Measurements from ENCODE around the gene PPP2R2B. TPM values are rescaled to one million over a fixed set of nuclear protein-coding genes. Genes with fewer than 3 reads are reported as not detected.

Gene PPP2R2B
- total RNA-seq, 1 experiment from 2014 or later, result 20.3 TPM

- no peaks in the 10 kb centered on the region for H3K27me3 Mint-ChIP-seq (ENCODE audit: low read depth)
- H3K4me3 Mint-ChIP-seq, result no peak overlapping the region
- no peak overlapping the region for H3K27ac Mint-ChIP-seq
- no peak for TF ChIP-seq ARID4B (CRISPR knock-in tag; IDR thresholded peaks at IDR 0.05; ENCODE audit: borderline replicate concordance)
- no peak for TF ChIP-seq RORB (CRISPR knock-in tag; IDR thresholded peaks at IDR 0.05)
- TF ChIP-seq TEAD4 (CRISPR knock-in tag; IDR thresholded peaks at IDR 0.05), result no peak
- TF ChIP-seq ZNF317 (CRISPR knock-in tag; IDR thresholded peaks at IDR 0.05; ENCODE audit: borderline replicate concordance, low read depth), result no peak
- TF ChIP-seq ESRRA (CRISPR knock-in tag; IDR thresholded peaks at IDR 0.05; ENCODE audit: borderline replicate concordance), result no peak
- no peak for TF ChIP-seq PRDM15 (CRISPR knock-in tag; IDR thresholded peaks at IDR 0.05)
- TF ChIP-seq CREM (CRISPR knock-in tag; IDR thresholded peaks at IDR 0.05), result no peak
- TF ChIP-seq E2F5 (CRISPR knock-in tag; IDR thresholded peaks at IDR 0.05), result no peak
- no peak for TF ChIP-seq ZNF423 (CRISPR knock-in tag; IDR thresholded peaks at IDR 0.05)
- no peak for TF ChIP-seq PRRX2 (CRISPR knock-in tag; IDR thresholded peaks at IDR 0.05)
- no peak for TF ChIP-seq FOXK1 (CRISPR knock-in tag; IDR thresholded peaks at IDR 0.05)
- no peak for TF ChIP-seq SOX15 (CRISPR knock-in tag; IDR thresholded peaks at IDR 0.05)
- TF ChIP-seq SMAD3 (CRISPR knock-in tag; IDR thresholded peaks at IDR 0.05; ENCODE audit: borderline replicate concordance), result no peak
- no peak for TF ChIP-seq GABPB1 (CRISPR knock-in tag; IDR thresholded peaks at IDR 0.05)
- no peak for TF ChIP-seq FOXJ3 (CRISPR knock-in tag; IDR thresholded peaks at IDR 0.05; ENCODE audit: borderline replicate concordance)
- ATAC-seq, result no peak
- ChIA-PET CTCF (no interaction called here), POLR2A (no interaction called here)
- DNase-seq (ENCODE audit: low spot score), result no peak
- peaks cover 32% of the 10 kb centered on the region for H3K4me1 Mint-ChIP-seq
- peaks cover 12% of the 10 kb centered on the region for H3K36me3 Mint-ChIP-seq
- H3K9me3 Mint-ChIP-seq, result peaks cover 21% of the 10 kb centered on the region
Observed at GRCh38 chr5:146751781-146752401, 126.7 kb downstream of the PPP2R2B start.

DNA sequence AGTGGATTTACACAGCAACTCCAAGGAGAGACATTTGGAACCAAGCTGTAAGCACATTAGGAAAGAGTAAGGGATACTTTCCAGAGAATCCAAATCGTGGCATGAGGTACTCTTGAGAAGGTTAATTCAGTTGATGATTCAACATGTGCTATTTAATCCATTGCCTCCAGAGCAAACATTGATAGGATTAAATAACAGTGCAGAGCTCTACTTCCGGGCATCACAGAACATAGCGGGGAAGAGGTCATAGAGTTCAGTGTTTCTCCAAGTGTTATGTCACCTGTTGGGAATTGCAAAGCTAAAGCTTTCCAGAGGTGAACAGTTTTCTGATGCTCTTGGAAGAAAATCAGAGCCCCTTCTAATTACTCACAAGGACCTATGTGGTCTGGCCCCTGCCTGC is 127.5 kb downstream of the PPP2R2B start:
- H3K9me3 Mint-ChIP-seq, result peaks cover 21% of the 10 kb centered on the region
- DNase-seq (ENCODE audit: low spot score), result no peak
- peaks cover 32% of the 10 kb centered on the region for H3K4me1 Mint-ChIP-seq
- H3K4me3 Mint-ChIP-seq, result no peak overlapping the region
- H3K27ac Mint-ChIP-seq, result no peak overlapping the region
- ChIA-PET POLR2A (no interaction called here), CTCF (interaction anchor here (0.6 kb wide), 1 partner anchor 161 kb away, joined by 4 read pairs; no protein-coding TSS in a partner anchor)
- H3K36me3 Mint-ChIP-seq, result peaks cover 12% of the 10 kb centered on the region
- no peaks in the 10 kb centered on the region for H3K27me3 Mint-ChIP-seq (ENCODE audit: low read depth)
- no peak for ATAC-seq
- no peak for TF ChIP-seq MYBL2 (CRISPR knock-in tag; IDR thresholded peaks at IDR 0.05)
- no peak for TF ChIP-seq GTF2I (CRISPR knock-in tag; conservative IDR thresholded peaks at IDR 0.05)
- no peak for TF ChIP-seq ZNF416 (CRISPR knock-in tag; IDR thresholded peaks at IDR 0.05)
- TF ChIP-seq SOX15 (CRISPR knock-in tag; IDR thresholded peaks at IDR 0.05), result no peak
- TF ChIP-seq TP53 (CRISPR knock-in tag; IDR thresholded peaks at IDR 0.05), result no peak
- TF ChIP-seq CREB1 (CRISPR knock-in tag; IDR thresholded peaks at IDR 0.05), result no peak
- no peak for TF ChIP-seq ZNF671 (CRISPR knock-in tag; IDR thresholded peaks at IDR 0.05)
- no peak for TF ChIP-seq EMX1 (CRISPR knock-in tag; IDR thresholded peaks at IDR 0.05)
- no peak for TF ChIP-seq GRHL2 (CRISPR knock-in tag; IDR thresholded peaks at IDR 0.05; ENCODE audit: insufficient replicate concordance, severe bottlenecking)
- no peak for TF ChIP-seq SP1 (CRISPR knock-in tag; conservative IDR thresholded peaks at IDR 0.05)
- TF ChIP-seq JAZF1 (CRISPR knock-in tag; IDR thresholded peaks at IDR 0.05), result no peak
- TF ChIP-seq FOXJ3 (CRISPR knock-in tag; IDR thresholded peaks at IDR 0.05; ENCODE audit: borderline replicate concordance), result no peak
